NCI-H524 treated with DMSO at 0.1 percent for 48 hours (cell line): ENCODE results near the gene ECSCR.
"Not testable (repeated sequence)": the region's sequence is repeated elsewhere in the genome, so short reads cannot be mapped to it uniquely, and the experiment has no call there.

Experiments used
- DNase-seq: peaks from one replicate; lab custom pipeline; 2025; lab: John Stamatoyannopoulos, UW

The ECSCR gene

GRCh38 chr5:139462586-139463276 lies at the start of gene ECSCR:
TSS of gene ECSCR (minus strand) at chr5:139462743. CDS start at chr5:139462670, 73 bp downstream.
- DNase-seq, result no peak

GRCh38 chr5:139504722-139505121 lies 42.2 kb upstream of the ECSCR start:
- DNase-seq, result not testable (repeated sequence)

- DNase-seq, result not testable (repeated sequence)
Observed at GRCh38 chr5:139503879-139504278, 41.3 kb upstream of the ECSCR start.

GRCh38 chr5:139503036-139503817 lies 40.7 kb upstream of the ECSCR start:
- DNase-seq, result not testable (repeated sequence)

- DNase-seq, result no peak
Observed at GRCh38 chr5:139501381-139501780, 38.8 kb upstream of the ECSCR start.

GRCh38 chr5:139495638-139496435 lies 33.3 kb upstream of the ECSCR start:
- DNase-seq, result no peak

GRCh38 chr5:139494832-139495231 lies 32.3 kb upstream of the ECSCR start:
- DNase-seq, result no peak

GRCh38 chr5:139494256-139494655 lies 31.7 kb upstream of the ECSCR start:
- DNase-seq, result no peak

GRCh38 chr5:139492700-139493192 lies 30.2 kb upstream of the ECSCR start:
- DNase-seq, result no peak

GRCh38 chr5:139488260-139488659 lies 25.7 kb upstream of the ECSCR start:
- no peak for DNase-seq

GRCh38 chr5:139486201-139486600 lies 23.7 kb upstream of the ECSCR start:
- DNase-seq, result no peak

GRCh38 chr5:139482890-139483208 lies 20.3 kb upstream of the ECSCR start:
- not testable (repeated sequence) for DNase-seq

GRCh38 chr5:139482050-139482889 lies 19.7 kb upstream of the ECSCR start, which contains the start of gene STING1:
TSS of gene STING1 (minus strand) at chr5:139482758. CDS start at chr5:139481704, 1,054 bp downstream.
- DNase-seq, result no peak

- DNase-seq, result no peak
Observed at GRCh38 chr5:139481580-139482049, 19.1 kb upstream of the ECSCR start.

GRCh38 chr5:139481122-139481533 lies 18.6 kb upstream of the ECSCR start:
- DNase-seq, result no peak

GRCh38 chr5:139479729-139480128 lies 17.2 kb upstream of the ECSCR start:
- DNase-seq, result not testable (repeated sequence)

- DNase-seq, result not testable (repeated sequence)
Observed at GRCh38 chr5:139478657-139479423, 16.3 kb upstream of the ECSCR start.

- no peak for DNase-seq
Observed at GRCh38 chr5:139475865-139476617, 13.5 kb upstream of the ECSCR start.

GRCh38 chr5:139474890-139475791 lies 12.6 kb upstream of the ECSCR start:
- peak; percentile 97 for DNase-seq
